ENCODE measurements around the gene CPVL.

GRCh38 chr7:29019387-29019786, 127.0 kb downstream of the CPVL start:
- TF ChIP-seq CTCF (IDR thresholded peaks at IDR 0.05) = peak in 1 of 5 experiments; percentile 16
- TF ChIP-seq EP300 (IDR thresholded peaks at IDR 0.05) = no peak

All from tibial nerve (tissue), 4 donors.